Raji (cell line): Measurements from ENCODE around the gene CERS1.

ENCODE experiments used
- POLR2A ChIP-seq: IDR thresholded peaks from 2 replicates; pipeline ENCODE4 v1.6.1; 2011; ENCODE audit warnings: low read depth, low read length, control low read depth; ENCODE audit not compliant: insufficient read depth

Gene CERS1

GRCh38 chr19:18850471-18851375 lies 45.2 kb downstream of the CERS1 start:
- TF ChIP-seq POLR2A, result no peak

- TF ChIP-seq POLR2A, result no peak
Measured at GRCh38 chr19:18849838-18850400, 46.0 kb downstream of the CERS1 start.

- TF ChIP-seq POLR2A, result no peak
Measured at GRCh38 chr19:18848878-18849661, 46.9 kb downstream of the CERS1 start.

- TF ChIP-seq POLR2A, result no peak
Measured at GRCh38 chr19:18847549-18848463, 48.2 kb downstream of the CERS1 start.

- TF ChIP-seq POLR2A, result no peak
Measured at GRCh38 chr19:18846862-18847548, 49.0 kb downstream of the CERS1 start.

GRCh38 chr19:18845961-18846360 lies 50.0 kb downstream of the CERS1 start:
- TF ChIP-seq POLR2A, result no peak

GRCh38 chr19:18844806-18845329 lies 51.1 kb downstream of the CERS1 start:
- TF ChIP-seq POLR2A, result no peak

GRCh38 chr19:18843960-18844359 lies 52.0 kb downstream of the CERS1 start:
- TF ChIP-seq POLR2A, result no peak

GRCh38 chr19:18842166-18842565 lies 53.8 kb downstream of the CERS1 start:
- no peak for TF ChIP-seq POLR2A

- no peak for TF ChIP-seq POLR2A
Measured at GRCh38 chr19:18841400-18841799, 54.6 kb downstream of the CERS1 start.

GRCh38 chr19:18840288-18841267 lies 55.4 kb downstream of the CERS1 start:
- TF ChIP-seq POLR2A, result no peak

GRCh38 chr19:18839465-18840287 lies 56.3 kb downstream of the CERS1 start:
- TF ChIP-seq POLR2A, result no peak
